Activated T-cell treated with anti-CD3 and anti-CD28 coated beads, Interleukin-2, amount 50 U/mL, for 72 hours (primary cell): ENCODE measurements around the gene RPUSD3. TPM values are rescaled to one million over a fixed set of nuclear protein-coding genes. Genes with fewer than 3 reads are reported as not detected.
"Not testable (repeated sequence)": the region's sequence is repeated elsewhere in the genome, so short reads cannot be mapped to it uniquely, and the experiment has no call there.

Experiments used
- ATAC-seq, 2 donors: fragments of 150-1000 bp; cut with Tn5 transposase; replicated peaks in 1 of 2; 2 replicates each; pipeline ENCODE4 v1.10.0; 2021; ENCODE audit warnings: moderate library complexity in 2 of 2, mild to moderate bottlenecking in 1 of 2
- DNase-seq, 2 donors: peaks; one replicate each; pipeline ENCODE4 v3.0.0; 2021 to 2022; ENCODE audit warnings: mixed read lengths in 1 of 2
- H3K27ac Mint-ChIP-seq: one replicate; pipeline ENCODE4 v1.8.0; 2022; ENCODE audit warnings: mild to moderate bottlenecking, moderate library complexity, mixed read lengths
- H3K27me3 Mint-ChIP-seq: one replicate; pipeline ENCODE4 v1.8.0; 2022; ENCODE audit warnings: low read depth, mixed read lengths
- H3K36me3 Mint-ChIP-seq, 2 donors: one replicate each; pipeline ENCODE4 v1.8.0; 2022; ENCODE audit warnings: mixed read lengths in 2 of 2, mild to moderate bottlenecking in 1 of 2; ENCODE audit not compliant: insufficient read depth in 2 of 2
- H3K4me1 Mint-ChIP-seq: one replicate; pipeline ENCODE4 v1.8.0; 2022; ENCODE audit warnings: low read depth, mixed read lengths
- H3K4me3 Mint-ChIP-seq, 2 donors: one replicate each; pipeline ENCODE4 v1.8.0; 2022; ENCODE audit warnings: mild to moderate bottlenecking in 2 of 2, mixed read lengths in 2 of 2, moderate library complexity in 2 of 2
- H3K9me3 Mint-ChIP-seq, 2 donors: one replicate each; pipeline ENCODE4 v1.8.0; 2022; ENCODE audit warnings: mixed read lengths in 2 of 2
- total RNA-seq, 2 donors: library from RNA; stranded (reverse); gene quantifications; one replicate each; pipeline ENCODE4 v1.2.3, GENCODE V29; 2022

Gene RPUSD3
- total RNA-seq, 2 donors from 2014 or later = 40.1 to 53.7 TPM

DNA sequence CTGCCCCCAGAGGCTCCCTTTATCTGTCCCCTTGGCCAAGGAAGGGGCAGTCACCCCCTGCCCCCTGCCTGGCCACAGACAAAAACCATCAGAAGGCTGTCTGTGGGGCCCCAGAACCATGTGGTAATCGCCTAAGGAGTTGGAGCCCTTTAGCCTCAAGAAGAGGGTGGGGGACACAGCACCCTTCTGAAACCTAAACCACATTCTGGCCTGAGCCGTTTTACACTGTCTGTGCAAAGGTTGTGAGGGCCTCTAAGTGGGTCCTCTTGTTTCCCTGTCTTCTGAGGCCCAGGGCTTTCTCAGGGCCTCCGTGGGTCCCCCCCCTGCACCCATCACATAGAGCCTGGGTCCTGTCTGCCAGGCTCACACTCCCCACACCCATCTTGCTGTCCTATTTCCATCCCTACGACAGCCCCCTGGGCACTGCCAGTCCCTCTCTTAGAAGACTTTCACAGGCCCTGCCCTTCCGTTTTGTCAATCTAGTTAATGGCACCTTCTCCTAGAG lies 17.9 kb upstream of the RPUSD3 start:
- Mint-ChIP-seq H3K36me3 (no peaks in the 10 kb centered on the region), H3K4me3 (no peak overlapping the region), H3K27me3 (no peaks in the 10 kb centered on the region), H3K4me1 (no peaks in the 10 kb centered on the region), H3K9me3 (no peaks in the 10 kb centered on the region), H3K27ac (no peak overlapping the region)
- DNase-seq (no peak), ATAC-seq (no peak)

DNA sequence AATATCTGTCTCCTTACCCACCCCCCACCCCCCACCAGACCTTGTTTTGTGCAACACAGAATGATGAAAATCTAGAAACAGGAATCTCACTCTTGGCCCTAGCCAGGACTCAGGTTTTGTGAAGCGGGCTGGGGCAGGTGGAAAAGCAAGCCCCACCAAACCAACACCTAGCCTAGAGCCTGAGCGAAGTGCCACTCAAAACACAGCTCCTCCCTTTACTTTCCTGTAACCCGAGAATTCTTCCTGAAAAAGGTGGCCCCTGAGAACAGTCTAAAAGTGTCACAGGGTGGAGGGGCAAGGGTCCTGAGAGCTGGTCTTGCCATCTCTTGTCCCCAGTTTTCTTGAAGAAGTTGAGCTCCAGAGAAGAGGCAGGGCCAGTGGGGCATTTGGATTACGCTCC lies 17.4 kb upstream of the RPUSD3 start:
- ATAC-seq = no peak
- DNase-seq = no peak
- H3K27ac Mint-ChIP-seq = no peak overlapping the region
- no peaks in the 10 kb centered on the region for H3K9me3 Mint-ChIP-seq
- no peaks in the 10 kb centered on the region for H3K4me1 Mint-ChIP-seq
- H3K4me3 Mint-ChIP-seq = no peak overlapping the region
- no peaks in the 10 kb centered on the region for H3K36me3 Mint-ChIP-seq
- H3K27me3 Mint-ChIP-seq = no peaks in the 10 kb centered on the region

DNA sequence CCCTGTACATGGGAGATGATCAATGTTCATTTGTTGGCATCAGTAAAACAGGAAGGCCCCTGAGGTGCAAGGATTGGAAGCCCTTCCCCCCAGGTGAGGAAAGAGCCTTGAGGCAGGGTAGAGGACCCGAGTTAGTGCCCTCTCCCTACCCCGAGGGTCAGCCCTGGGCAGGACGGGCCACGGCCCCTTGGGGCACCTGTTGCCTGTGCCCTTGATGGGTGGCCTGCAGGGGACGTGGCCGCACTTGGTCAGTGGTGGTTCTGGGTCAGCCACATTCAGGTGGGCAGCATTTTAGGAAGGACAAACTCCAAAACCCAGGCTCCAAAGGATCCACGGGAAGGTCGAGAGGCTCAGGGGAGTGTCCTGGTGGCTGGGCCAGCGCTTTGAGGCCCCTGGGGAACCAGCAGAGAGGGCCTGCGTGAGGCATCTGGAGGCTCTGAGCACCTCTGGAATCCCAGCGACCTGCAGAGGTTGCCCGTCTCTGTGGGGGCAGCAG lies 15.8 kb upstream of the RPUSD3 start:
- Mint-ChIP-seq H3K4me3 (no peak overlapping the region), H3K27ac (no peak overlapping the region), H3K36me3 (no peaks in the 10 kb centered on the region), H3K9me3 (no peaks in the 10 kb centered on the region), H3K4me1 (no peaks in the 10 kb centered on the region), H3K27me3 (no peaks in the 10 kb centered on the region)
- DNase-seq (no peak), ATAC-seq (no peak)

DNA sequence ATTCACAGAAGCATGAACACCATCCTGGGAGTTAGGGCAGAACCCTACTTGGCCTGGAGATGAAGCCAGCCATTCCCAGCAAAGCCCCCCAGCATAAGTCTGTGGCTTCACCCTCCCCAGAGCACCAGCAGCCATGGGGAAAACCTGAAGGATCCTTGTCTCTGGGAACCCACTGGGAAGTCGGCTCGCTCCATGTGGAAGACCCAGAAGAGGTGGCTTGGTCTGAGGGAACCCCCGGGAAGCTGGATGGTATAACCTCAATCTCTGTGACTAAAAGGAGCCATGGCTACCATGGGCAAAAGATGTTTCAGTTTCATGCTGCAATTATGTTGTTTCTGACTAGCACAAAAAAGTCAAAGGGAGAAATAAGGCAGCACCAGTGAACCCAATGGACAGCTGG lies 11.8 kb upstream of the RPUSD3 start:
- ATAC-seq (no peak), DNase-seq (no peak)
- H3K4me1 Mint-ChIP-seq = peaks cover 5% of the 10 kb centered on the region
- no peaks in the 10 kb centered on the region for H3K27me3 Mint-ChIP-seq
- H3K4me3 Mint-ChIP-seq = no peak overlapping the region
- no peaks in the 10 kb centered on the region for H3K36me3 Mint-ChIP-seq
- H3K27ac Mint-ChIP-seq = no peak overlapping the region
- H3K9me3 Mint-ChIP-seq = no peaks in the 10 kb centered on the region

DNA sequence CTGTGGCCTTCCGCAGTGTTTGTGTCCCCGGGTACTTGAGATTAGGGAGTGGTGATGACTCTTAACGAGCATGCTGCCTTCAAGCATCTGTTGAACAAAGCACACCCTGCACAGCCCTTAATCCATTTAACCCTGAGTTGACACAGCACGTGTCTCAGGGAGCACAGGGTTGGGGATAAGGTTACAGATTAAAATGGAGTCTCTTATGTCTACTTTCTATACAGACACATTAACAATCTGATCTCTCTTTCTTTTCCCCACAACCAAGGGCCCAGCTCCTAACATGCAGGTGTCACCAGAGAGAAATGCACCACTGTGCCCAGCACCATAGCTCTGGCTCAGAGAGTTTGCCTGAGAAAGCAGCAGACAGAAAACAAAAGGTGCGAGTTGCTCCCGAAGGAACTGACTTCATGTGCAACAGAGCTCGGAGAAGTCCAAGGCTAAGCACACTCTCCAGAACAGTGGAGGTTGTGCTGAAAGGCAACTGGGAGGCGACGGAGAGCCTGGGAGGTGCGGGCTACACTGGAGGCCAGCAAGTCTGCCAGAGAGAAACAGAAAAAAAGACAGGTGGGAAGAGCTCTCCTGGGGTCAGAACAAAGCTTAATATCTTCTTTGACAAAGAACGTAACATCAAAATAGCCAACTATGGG lies 10.6 kb upstream of the RPUSD3 start:
- not testable (repeated sequence) for H3K9me3 Mint-ChIP-seq, H3K27ac Mint-ChIP-seq, H3K4me3 Mint-ChIP-seq, ATAC-seq, H3K36me3 Mint-ChIP-seq, DNase-seq, H3K4me1 Mint-ChIP-seq, H3K27me3 Mint-ChIP-seq

DNA sequence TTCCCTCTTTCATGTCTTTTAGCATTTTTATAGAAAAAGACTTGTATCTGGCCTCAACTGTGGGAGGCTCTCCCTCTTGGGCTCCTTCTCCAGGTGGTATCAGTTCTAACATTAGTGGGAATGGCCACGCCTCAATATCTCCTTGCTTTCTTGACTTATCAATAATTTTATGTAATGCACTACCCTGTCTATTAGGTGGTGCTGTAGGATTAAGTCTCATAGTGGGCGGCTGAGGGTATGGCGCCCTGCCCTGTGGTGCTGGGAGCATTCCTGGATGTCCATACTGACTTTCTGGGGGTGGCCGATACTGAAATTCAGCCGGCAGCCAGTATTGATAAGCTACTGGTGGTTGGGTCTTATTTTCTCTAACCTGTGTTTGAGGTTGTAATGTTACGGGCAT lies 8.7 kb upstream of the RPUSD3 start:
- Mint-ChIP-seq H3K27ac (no peak overlapping the region), H3K4me1 (peaks cover 5% of the 10 kb centered on the region), H3K4me3 (no peak overlapping the region), H3K27me3 (no peaks in the 10 kb centered on the region), H3K9me3 (no peaks in the 10 kb centered on the region), H3K36me3 (no peaks in the 10 kb centered on the region)
- ATAC-seq (no peak), DNase-seq (no peak)

DNA sequence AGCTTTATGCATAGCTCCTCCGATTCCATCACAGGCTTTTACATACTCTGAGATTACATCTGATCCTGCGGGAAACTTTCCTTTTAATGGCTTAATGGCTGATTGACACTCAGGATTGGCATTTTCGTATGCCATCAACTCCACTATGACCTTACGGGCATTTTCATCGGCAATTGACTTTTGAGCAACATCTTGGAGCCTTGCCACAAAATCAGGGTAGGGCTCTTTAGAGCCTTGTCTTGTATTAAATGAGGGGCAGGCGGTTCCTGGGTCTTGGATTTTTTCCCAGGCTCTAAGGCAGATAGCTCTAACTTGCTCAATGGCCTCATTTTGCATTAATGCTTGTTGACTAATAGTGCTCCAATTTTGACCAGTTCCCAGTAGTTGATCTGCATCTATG lies 8.1 kb upstream of the RPUSD3 start:
- H3K36me3 Mint-ChIP-seq, H3K27ac Mint-ChIP-seq, H3K27me3 Mint-ChIP-seq, H3K4me1 Mint-ChIP-seq, H3K9me3 Mint-ChIP-seq, H3K4me3 Mint-ChIP-seq, ATAC-seq, DNase-seq: not testable (repeated sequence)

DNA sequence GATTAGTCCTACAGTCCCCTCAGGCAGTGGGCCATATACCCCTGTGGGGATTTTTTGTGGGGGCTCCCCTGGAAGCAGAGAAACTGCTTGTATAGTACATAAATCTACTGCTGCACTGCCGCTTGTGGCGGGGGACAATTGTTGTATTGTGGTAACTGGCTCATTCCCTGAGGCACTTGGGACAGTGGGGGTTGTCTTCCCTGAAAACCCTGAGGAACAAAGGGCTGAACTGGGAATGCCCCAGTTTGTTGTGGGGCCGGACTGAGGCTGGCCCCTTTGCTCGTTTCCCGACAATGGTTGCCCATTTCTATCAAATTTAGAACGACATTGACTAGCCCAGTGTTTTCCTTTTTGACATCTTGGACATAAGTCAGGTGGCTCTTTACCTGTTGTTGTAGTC lies 7.6 kb upstream of the RPUSD3 start:
- H3K27me3 Mint-ChIP-seq, H3K27ac Mint-ChIP-seq, H3K9me3 Mint-ChIP-seq, H3K4me3 Mint-ChIP-seq, DNase-seq, H3K4me1 Mint-ChIP-seq, H3K36me3 Mint-ChIP-seq, ATAC-seq: not testable (repeated sequence)

DNA sequence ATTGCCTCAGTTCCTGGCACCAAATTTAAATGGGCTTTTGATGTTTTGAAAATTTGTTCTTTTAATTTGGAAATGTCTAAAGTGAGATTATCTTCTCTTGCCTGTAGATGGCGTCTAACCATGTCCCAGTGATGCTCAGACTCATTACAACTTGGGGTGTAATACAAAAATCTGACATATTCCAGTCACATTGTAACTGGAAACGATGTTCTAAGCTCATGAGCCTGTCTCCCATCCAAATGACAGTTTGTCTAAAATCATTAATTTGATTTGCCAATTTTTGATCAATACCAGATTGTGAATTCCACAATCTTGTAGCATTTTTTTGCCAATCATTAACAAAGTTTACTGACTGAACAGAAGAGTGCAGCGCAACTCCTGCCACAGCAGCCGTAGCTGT lies 5.1 kb upstream of the RPUSD3 start:
- not testable (repeated sequence) for ATAC-seq

DNA sequence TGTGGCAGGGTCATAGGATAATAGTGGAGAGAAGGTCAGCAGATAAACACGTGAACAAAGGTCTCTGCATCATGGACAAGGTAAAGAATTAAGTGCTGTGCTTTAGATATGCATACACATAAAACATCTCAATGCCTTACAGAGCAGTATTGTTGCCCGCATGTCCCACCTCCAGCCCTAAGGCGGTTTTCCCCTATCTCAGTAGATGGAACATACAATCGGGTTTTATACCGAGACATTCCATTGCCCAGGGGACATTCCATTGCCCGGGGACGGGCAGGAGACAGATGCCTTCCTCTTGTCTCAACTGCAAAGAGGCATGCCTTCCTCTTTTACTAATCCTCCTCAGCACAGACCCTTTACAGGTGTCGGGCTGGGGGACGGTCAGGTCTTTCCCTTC lies 4.1 kb upstream of the RPUSD3 start:
- ATAC-seq, DNase-seq, H3K9me3 Mint-ChIP-seq, H3K27ac Mint-ChIP-seq, H3K4me3 Mint-ChIP-seq, H3K36me3 Mint-ChIP-seq, H3K27me3 Mint-ChIP-seq: not testable (repeated sequence)
- H3K4me1 Mint-ChIP-seq = peaks cover 25% of the 10 kb centered on the region

More for the DNA sequence above, 5.1 kb upstream of the RPUSD3 start:
- Mint-ChIP-seq H3K27ac (peak overlapping the region; percentile 73), H3K4me1 (peaks cover 20% of the 10 kb centered on the region)
- H3K9me3 Mint-ChIP-seq, H3K36me3 Mint-ChIP-seq, DNase-seq, H3K27me3 Mint-ChIP-seq, H3K4me3 Mint-ChIP-seq: not testable (repeated sequence)

DNA sequence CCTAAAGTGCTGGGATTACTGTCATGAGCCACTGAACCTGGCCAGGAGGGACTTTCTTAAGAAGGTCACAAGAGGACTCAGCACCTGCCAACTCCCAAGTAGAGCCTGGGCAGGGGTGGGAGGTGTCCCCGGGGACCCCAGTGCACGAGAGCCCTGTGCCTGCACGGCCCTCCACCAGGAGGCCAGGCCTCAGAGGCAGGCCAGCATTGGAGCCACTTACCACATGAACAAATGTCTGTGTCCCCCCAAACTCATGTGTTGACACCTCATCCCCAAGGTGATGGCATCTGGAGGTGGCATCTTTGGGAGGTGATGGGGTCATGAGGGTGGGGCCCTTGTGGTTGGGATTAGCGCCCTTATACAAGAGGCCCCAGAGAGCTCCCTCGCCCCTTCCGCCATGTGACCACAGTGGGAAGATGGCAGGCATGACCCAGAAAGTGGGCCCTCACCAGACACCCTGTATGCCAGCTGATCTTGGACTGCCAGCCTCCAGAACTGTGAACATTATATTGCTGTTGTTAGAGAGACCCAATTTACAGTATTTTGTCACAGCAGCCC lies 3.2 kb upstream of the RPUSD3 start:
- no peaks in the 10 kb centered on the region for H3K9me3 Mint-ChIP-seq
- no peak overlapping the region for H3K27ac Mint-ChIP-seq
- ATAC-seq (no peak), DNase-seq (no peak)
- no peaks in the 10 kb centered on the region for H3K27me3 Mint-ChIP-seq
- H3K4me1 Mint-ChIP-seq = peaks cover 34% of the 10 kb centered on the region
- H3K36me3 Mint-ChIP-seq = peaks cover 0 to 6% of the 10 kb centered on the region in 2 donors
- no peak overlapping the region for H3K4me3 Mint-ChIP-seq

DNA sequence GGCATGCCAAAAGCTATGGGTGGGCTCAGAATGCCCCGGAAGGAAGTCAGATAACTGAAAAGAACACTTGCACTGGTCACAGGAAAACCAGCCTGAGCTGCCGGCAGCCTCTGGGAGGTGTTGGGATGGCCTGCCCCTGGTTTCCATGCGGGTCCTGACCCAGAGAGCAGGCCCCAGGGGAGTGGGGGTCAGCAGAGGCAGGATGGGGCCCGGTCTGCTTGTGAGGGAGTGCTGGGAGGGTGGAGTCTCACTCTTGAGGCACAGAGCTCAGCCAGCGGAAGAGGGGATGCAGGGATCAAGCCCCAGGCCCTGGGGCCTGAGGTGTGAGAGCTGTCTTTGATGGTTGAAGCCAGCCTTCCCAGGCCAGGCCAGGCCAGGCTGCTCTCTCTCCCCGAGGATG lies 2.4 kb upstream of the RPUSD3 start:
- H3K36me3 Mint-ChIP-seq = peaks cover 0 to 10% of the 10 kb centered on the region in 2 donors
- H3K27ac Mint-ChIP-seq = no peak overlapping the region
- no peak for DNase-seq
- no peaks in the 10 kb centered on the region for H3K27me3 Mint-ChIP-seq
- no peak for ATAC-seq
- no peak overlapping the region for H3K4me3 Mint-ChIP-seq
- H3K9me3 Mint-ChIP-seq = no peaks in the 10 kb centered on the region
- H3K4me1 Mint-ChIP-seq = peaks cover 38% of the 10 kb centered on the region

DNA sequence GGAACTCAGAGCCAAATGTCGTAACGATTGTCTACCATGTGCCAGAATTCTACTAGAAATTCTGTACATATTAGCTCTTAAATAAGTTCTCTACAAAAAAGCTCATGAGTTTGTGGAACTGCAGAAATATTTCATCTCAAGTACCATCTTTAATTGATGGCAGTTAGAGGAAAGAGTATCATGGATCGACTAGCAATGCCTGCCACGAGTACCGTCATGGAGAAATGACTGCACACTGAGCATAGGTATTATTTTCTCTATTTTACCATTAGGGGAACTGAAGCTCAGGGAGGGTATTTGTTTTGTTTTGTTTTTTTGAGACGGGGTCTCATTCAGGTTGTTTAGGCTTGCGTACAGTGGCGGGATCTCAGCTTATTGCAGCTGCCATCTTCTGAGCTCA lies 2.8 kb downstream of the RPUSD3 start:
- Mint-ChIP-seq H3K4me3 (no peak overlapping the region), H3K9me3 (no peaks in the 10 kb centered on the region), H3K27ac (no peak overlapping the region), H3K27me3 (no peaks in the 10 kb centered on the region), H3K36me3 (peaks cover 0 to 21% of the 10 kb centered on the region in 2 donors), H3K4me1 (peaks cover 38% of the 10 kb centered on the region)
- DNase-seq (no peak), ATAC-seq (no peak)

DNA sequence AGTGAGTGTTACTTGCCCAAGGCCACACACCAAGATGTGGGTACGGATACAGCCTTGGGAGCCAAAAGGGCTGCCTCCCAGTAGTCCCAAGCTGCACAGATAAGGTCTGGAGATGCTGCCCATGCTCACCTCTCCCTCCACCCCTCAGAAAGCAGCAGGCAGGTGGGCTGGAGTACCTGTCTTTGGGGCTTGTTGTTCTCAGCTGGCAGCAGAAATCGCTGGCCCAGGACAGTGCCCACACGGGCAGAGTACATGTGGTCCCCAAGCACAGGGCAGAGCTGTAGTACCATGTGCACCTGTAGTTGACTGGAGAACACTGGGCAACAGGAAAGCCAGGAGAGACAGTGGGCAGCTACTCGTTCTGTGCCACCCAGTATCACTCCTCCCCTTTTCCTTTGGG lies 5.0 kb downstream of the RPUSD3 start:
- H3K9me3 Mint-ChIP-seq = no peaks in the 10 kb centered on the region
- ATAC-seq = no peak
- H3K4me3 Mint-ChIP-seq = no peak overlapping the region
- peaks cover 4 to 21% of the 10 kb centered on the region in 2 donors for H3K36me3 Mint-ChIP-seq
- H3K4me1 Mint-ChIP-seq = peaks cover 23% of the 10 kb centered on the region
- H3K27me3 Mint-ChIP-seq = no peaks in the 10 kb centered on the region
- no peak overlapping the region for H3K27ac Mint-ChIP-seq
- no peak for DNase-seq
